ENCODE data around the gene SLC6A13.

GRCh38 chr12:295132-295531, 32.5 kb upstream of the SLC6A13 start:
- TF ChIP-seq CTCF (IDR thresholded peaks at IDR 0.05): no peak
- TF ChIP-seq POLR2A (IDR thresholded peaks at IDR 0.05): no peak
- no peak for TF ChIP-seq EP300 (IDR thresholded peaks at IDR 0.05)
